ENCODE data around the gene RPL19.

RPL19 gene

GRCh38 chr17:39173526-39174274 is 26.4 kb upstream of the RPL19 start:
- no peak for DNase-seq

GRCh38 chr17:39174920-39175694 is 25.0 kb upstream of the RPL19 start:
- DNase-seq: peak; percentile 44

GRCh38 chr17:39175695-39176093 is 24.4 kb upstream of the RPL19 start:
- DNase-seq: no peak

GRCh38 chr17:39177256-39177655 is 22.8 kb upstream of the RPL19 start:
- no peak for DNase-seq

- DNase-seq: no peak
These were observed 21.5 kb upstream of the RPL19 start for GRCh38 chr17:39178536-39178935.

GRCh38 chr17:39181303-39181702 is 18.8 kb upstream of the RPL19 start:
- no peak for DNase-seq

GRCh38 chr17:39183045-39183444 is 17.0 kb upstream of the RPL19 start:
- no peak for DNase-seq

- no peak for DNase-seq
These were observed 16.4 kb upstream of the RPL19 start for GRCh38 chr17:39183720-39184119.

GRCh38 chr17:39186481-39187002 is 13.5 kb upstream of the RPL19 start:
- DNase-seq: peak; percentile 7

- no peak for DNase-seq
These were observed 12.8 kb upstream of the RPL19 start for GRCh38 chr17:39187152-39187830.

GRCh38 chr17:39191750-39192510 is 8.2 kb upstream of the RPL19 start:
- no peak for DNase-seq

GRCh38 chr17:39192901-39193300 is 7.2 kb upstream of the RPL19 start:
- DNase-seq: no peak

- DNase-seq: no peak
These were observed 6.7 kb upstream of the RPL19 start for GRCh38 chr17:39193346-39193745.

- DNase-seq: no peak
These were observed 5.7 kb upstream of the RPL19 start for GRCh38 chr17:39194089-39194984.

GRCh38 chr17:39194985-39195524 is 5.0 kb upstream of the RPL19 start:
- no peak for DNase-seq

- no peak for DNase-seq
These were observed 4.4 kb upstream of the RPL19 start for GRCh38 chr17:39195568-39196160.

GRCh38 chr17:39196241-39196807 is 3.8 kb upstream of the RPL19 start:
- no peak for DNase-seq

GRCh38 chr17:39196808-39197291 is 3.2 kb upstream of the RPL19 start:
- DNase-seq: peak; percentile 10

GRCh38 chr17:39197380-39198185 is 2.5 kb upstream of the RPL19 start, which contains the start of gene CACNB1:
CACNB1 (minus strand) TSS chr17:39197669; CDS start chr17:39197495, 174 bp downstream.
- DNase-seq: peak; percentile 77

All from NCI-H1092 treated with DMSO at 0.1 percent for 48 hours (cell line).